Thymus (tissue), 11 donors: Measurements from ENCODE around the gene ABLIM2. TPM values are rescaled to one million over a fixed set of nuclear protein-coding genes. Genes with fewer than 3 reads are reported as not detected.

Source experiments
- DNase-seq, 9 donors: peaks; one replicate each; pipeline ENCODE4 v3.0.0-alpha.2; 2013; ENCODE audit warnings: low spot score in 9 of 9, low read depth in 6 of 9, missing footprints in 1 of 9
- H3K27ac ChIP-seq, 2 donors: one replicate each; pipeline ENCODE4 v1.5.1; 2013; ENCODE audit warnings: control low read depth in 1 of 2, low read depth in 1 of 2, low read length in 1 of 2, mild to moderate bottlenecking in 1 of 2, moderate library complexity in 1 of 2
- H3K27me3 ChIP-seq, 2 donors: one replicate each; pipeline ENCODE4 v1.5.1; 2013; ENCODE audit warnings: low read length in 1 of 2; ENCODE audit not compliant: control insufficient read depth in 2 of 2, insufficient read depth in 1 of 2
- H3K36me3 ChIP-seq, 2 donors: one replicate each; pipeline ENCODE4 v1.5.1; 2013; ENCODE audit warnings: low read length in 1 of 2, mild to moderate bottlenecking in 1 of 2, moderate library complexity in 1 of 2; ENCODE audit not compliant: control insufficient read depth in 2 of 2, insufficient read depth in 2 of 2
- H3K4me1 ChIP-seq, 2 donors: one replicate each; pipeline ENCODE4 v1.5.1; 2013; ENCODE audit warnings: low read length in 2 of 2; ENCODE audit not compliant: control insufficient read depth in 2 of 2, insufficient read depth in 2 of 2
- H3K4me3 ChIP-seq, 2 donors: one replicate each; pipeline ENCODE4 v1.5.1; 2013; ENCODE audit warnings: low read length in 2 of 2, control low read depth in 1 of 2, mild to moderate bottlenecking in 1 of 2
- H3K9me3 ChIP-seq, 2 donors: one replicate each; pipeline ENCODE4 v1.5.1; 2013; ENCODE audit warnings: low read length in 1 of 2, mild to moderate bottlenecking in 1 of 2; ENCODE audit not compliant: control insufficient read depth in 2 of 2, insufficient read depth in 1 of 2
- WGBS: extraction: QIAGEN DNeasy Blood & Tissue Kit; methylation state at CpG from one replicate; pipeline ENCODE4 v1.1.7; 2013; 5-methylcytosine and 5-hydroxymethylcytosine counted together
- polyA plus RNA-seq: library from polyadenylated mRNA; stranded (reverse); fragments of 200-250 nt; gene quantifications from one replicate; pipeline ENCODE4 v1.2.3, GENCODE V29; 2013
- total RNA-seq: library from RNA; stranded (reverse); fragments of 120-200 nt; gene quantifications from one replicate; pipeline ENCODE4 v1.2.4, GENCODE V29; 2013
- donor health status: healthy.

Gene ABLIM2
- total and polyA plus RNA-seq, 2 donors: 1.0 to 7.4 TPM

GRCh38 chr4:8127051-8127826 is 31.4 kb downstream of the ABLIM2 start:
- peaks cover 0 to 5% of the 10 kb centered on the region in 2 donors for H3K27me3 ChIP-seq
- H3K4me3 ChIP-seq: no peak overlapping the region
- H3K4me1 ChIP-seq: peaks cover 43 to 57% of the 10 kb centered on the region in 2 donors
- DNase-seq: no peak
- peaks cover 0 to 2% of the 10 kb centered on the region in 2 donors for H3K9me3 ChIP-seq
- 95% methylated on average over 29 of the region's 29 CpGs for WGBS
- H3K36me3 ChIP-seq: no peaks in the 10 kb centered on the region
- H3K27ac ChIP-seq: no peak overlapping the region

- WGBS: 95% methylated on average over 13 of the region's 13 CpGs
- Histone ChIP-seq H3K4me1 (peaks cover 43 to 51% of the 10 kb centered on the region in 2 donors), H3K9me3 (no peaks in the 10 kb centered on the region), H3K27me3 (peaks cover 0 to 5% of the 10 kb centered on the region in 2 donors), H3K4me3 (no peak overlapping the region), H3K27ac (no peak overlapping the region), H3K36me3 (no peaks in the 10 kb centered on the region)
- no peak for DNase-seq
Measured at GRCh38 chr4:8126523-8126922, 32.1 kb downstream of the ABLIM2 start.

- Histone ChIP-seq H3K36me3 (no peaks in the 10 kb centered on the region), H3K4me3 (no peak overlapping the region), H3K9me3 (no peaks in the 10 kb centered on the region), H3K27ac (no peak overlapping the region), H3K27me3 (peaks cover 0 to 5% of the 10 kb centered on the region in 2 donors), H3K4me1 (peaks cover 34 to 42% of the 10 kb centered on the region in 2 donors)
- WGBS: 96% methylated on average over 20 of the region's 20 CpGs
- DNase-seq: no peak
Measured at GRCh38 chr4:8125526-8126056, 33.0 kb downstream of the ABLIM2 start.

- Histone ChIP-seq H3K9me3 (no peaks in the 10 kb centered on the region), H3K4me1 (peaks cover 21 to 26% of the 10 kb centered on the region in 2 donors), H3K27ac (no peak overlapping the region), H3K4me3 (no peak overlapping the region), H3K36me3 (no peaks in the 10 kb centered on the region), H3K27me3 (peaks cover 0 to 8% of the 10 kb centered on the region in 2 donors)
- peak in 1 of 9 donors; percentile 56 for DNase-seq
- 34% methylated on average over 5 of the region's 5 CpGs for WGBS
Measured at GRCh38 chr4:8123870-8124269, 34.7 kb downstream of the ABLIM2 start.

- Histone ChIP-seq H3K27me3 (peaks cover 0 to 10% of the 10 kb centered on the region in 2 donors), H3K4me3 (no peak overlapping the region), H3K27ac (no peak overlapping the region), H3K4me1 (peaks cover 16 to 21% of the 10 kb centered on the region in 2 donors), H3K9me3 (no peaks in the 10 kb centered on the region), H3K36me3 (no peaks in the 10 kb centered on the region)
- DNase-seq: no peak
- WGBS: 80% methylated on average over 8 of the region's 8 CpGs
Measured at GRCh38 chr4:8123389-8123788, 35.2 kb downstream of the ABLIM2 start.

- Histone ChIP-seq H3K4me1 (peaks cover 14 to 15% of the 10 kb centered on the region in 2 donors), H3K27ac (no peak overlapping the region), H3K36me3 (no peaks in the 10 kb centered on the region), H3K27me3 (peaks cover 0 to 10% of the 10 kb centered on the region in 2 donors), H3K9me3 (no peaks in the 10 kb centered on the region), H3K4me3 (no peak overlapping the region)
- DNase-seq: no peak
- WGBS: 91% methylated on average over 10 of the region's 10 CpGs
Measured at GRCh38 chr4:8122746-8123145, 35.9 kb downstream of the ABLIM2 start.

DNA sequence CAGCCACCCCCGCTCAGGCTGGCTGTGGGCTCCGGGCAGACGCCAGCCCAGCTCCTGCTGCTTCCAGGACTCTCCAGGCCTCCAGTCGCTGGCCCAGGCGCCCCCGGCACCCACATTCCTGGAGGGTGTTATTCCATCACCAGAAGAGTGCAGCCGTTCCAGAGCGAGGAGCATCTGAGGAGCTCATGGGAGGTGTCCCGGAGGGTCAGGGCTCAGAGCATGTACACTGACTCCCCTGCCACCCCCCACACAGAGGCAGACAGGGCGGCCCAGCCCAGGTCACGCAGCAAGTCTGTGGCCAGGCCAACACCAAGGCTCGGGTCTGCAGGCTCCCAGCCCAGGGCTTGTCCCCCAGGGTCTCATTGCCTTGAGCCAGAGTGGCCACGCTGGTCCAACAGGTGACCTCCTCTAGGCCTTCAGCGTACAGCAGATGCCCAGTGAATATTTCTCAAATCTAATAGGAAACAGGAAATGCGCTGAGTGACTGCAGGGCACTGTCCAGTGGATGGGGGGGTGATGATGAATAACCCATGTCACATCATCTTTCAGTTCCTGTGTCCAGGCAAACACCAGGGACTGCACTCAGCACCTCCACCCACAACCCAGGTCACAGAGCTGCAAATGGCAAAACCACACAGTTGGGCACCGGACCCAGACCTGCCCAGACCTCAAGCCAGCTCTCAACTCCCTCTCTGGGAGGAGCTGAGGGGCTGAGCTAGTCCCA is 37.2 kb downstream of the ABLIM2 start:
- Histone ChIP-seq H3K27me3 (peaks cover 0 to 10% of the 10 kb centered on the region in 2 donors), H3K4me3 (no peak overlapping the region), H3K4me1 (peaks cover 14 to 16% of the 10 kb centered on the region in 2 donors), H3K36me3 (no peaks in the 10 kb centered on the region), H3K27ac (no peak overlapping the region), H3K9me3 (no peaks in the 10 kb centered on the region)
- WGBS: 92% methylated on average over 16 of the region's 16 CpGs
- DNase-seq: no peak

DNA sequence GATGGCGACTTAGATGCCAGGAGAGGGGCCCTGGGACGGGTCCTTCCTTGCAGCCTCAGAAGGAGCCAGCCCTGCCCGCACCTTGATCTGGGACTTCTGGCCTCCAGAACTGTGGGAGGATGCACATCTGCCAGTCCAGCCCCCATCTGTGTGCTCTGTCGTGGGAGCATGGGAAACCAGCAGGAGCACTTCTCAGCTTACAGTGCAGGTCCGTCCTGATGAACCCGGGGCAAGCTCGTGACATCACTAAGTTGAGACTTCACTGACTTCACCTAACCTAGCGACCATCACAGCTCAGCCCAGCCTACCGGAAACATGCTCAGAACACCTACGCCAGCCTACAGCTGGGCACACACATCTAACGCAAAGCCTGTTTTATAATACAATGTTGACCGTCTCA is 38.1 kb downstream of the ABLIM2 start:
- no peaks in the 10 kb centered on the region for H3K9me3 ChIP-seq
- no peak overlapping the region for H3K27ac ChIP-seq
- peaks cover 0 to 10% of the 10 kb centered on the region in 2 donors for H3K27me3 ChIP-seq
- DNase-seq: no peak
- peaks cover 14 to 16% of the 10 kb centered on the region in 2 donors for H3K4me1 ChIP-seq
- no peaks in the 10 kb centered on the region for H3K36me3 ChIP-seq
- WGBS: 78% methylated on average over 12 of the region's 12 CpGs
- no peak overlapping the region for H3K4me3 ChIP-seq

DNA sequence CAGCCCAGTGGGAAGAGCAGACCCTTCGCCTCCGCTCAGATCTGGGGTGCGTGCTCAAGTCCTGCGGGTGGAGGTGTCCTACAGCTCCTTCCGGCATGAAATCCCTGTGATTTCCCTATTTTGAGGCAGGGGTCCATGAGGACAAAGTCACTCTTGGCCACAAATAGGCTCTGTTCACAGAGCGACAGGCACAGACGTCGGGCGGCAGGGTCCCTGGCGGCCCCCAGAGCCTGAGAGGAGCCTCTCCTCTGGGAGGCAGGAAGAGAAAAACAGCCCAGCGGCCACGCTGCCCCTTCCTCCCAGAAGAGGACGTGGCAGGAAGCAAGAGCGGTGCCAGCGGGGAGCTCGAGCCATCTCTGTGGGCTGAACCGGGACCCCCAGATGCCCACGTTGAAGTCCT is 38.7 kb downstream of the ABLIM2 start:
- Histone ChIP-seq H3K4me1 (peaks cover 14 to 16% of the 10 kb centered on the region in 2 donors), H3K36me3 (no peaks in the 10 kb centered on the region), H3K27ac (no peak overlapping the region), H3K4me3 (no peak overlapping the region), H3K9me3 (no peaks in the 10 kb centered on the region), H3K27me3 (peaks cover 0 to 10% of the 10 kb centered on the region in 2 donors)
- no peak for DNase-seq
- 73% methylated on average over 18 of the region's 18 CpGs for WGBS
